SK-N-SH (cell line): ENCODE results near the gene CTBP1. TPM values are rescaled to one million over a fixed set of nuclear protein-coding genes. Genes with fewer than 3 reads are reported as not detected.

Experiments
- CTCF ChIA-PET: fragments of 300-600, 350-600 bp; formaldehyde crosslinking; extraction: SDS; loops from one replicate; lab custom pipeline; 2021; lab: Yijun Ruan, JAX
- POLR2A ChIA-PET: fragments of 350-600 bp; sonication (Branson Sonifier 250); formaldehyde crosslinking; extraction: SDS; loops from one replicate; lab custom pipeline; 2020; ENCODE audit warnings: antibody characterized with exemption, inconsistent platforms; lab: Yijun Ruan, JAX
- DNase-seq: peaks from one replicate; pipeline ENCODE4 v3.0.0; 2012
- H2AFZ ChIP-seq: fragments of 200-600 bp; sonication (generic); 2 replicates; pipeline ENCODE4 v1.8.1; 2016; ENCODE audit warnings: antibody characterized with exemption, mild to moderate bottlenecking, low read depth
- H3F3A ChIP-seq: fragments of 200-600 bp; sonication (generic); replicated peaks from 2 replicates; pipeline ENCODE3; 2016; ENCODE audit warnings: antibody characterized with exemption, mild to moderate bottlenecking; ENCODE audit not compliant: insufficient read depth
- H3K27ac ChIP-seq, 2 experiments: fragments of 200-500 bp in 1 of 2; fragments of 200-600 bp in 1 of 2; sonication (Bioruptor generic) in 1 of 2; sonication (generic), shearing (Covaris generic) in 1 of 2; 2 replicates each; pipeline versions ENCODE4 v1.5.1 to v1.6.1; 2014 to 2016; ENCODE audit warnings: low read depth in 2 of 2, inconsistent platforms in 1 of 2, low read length in 1 of 2, mild to moderate bottlenecking in 1 of 2, mixed read lengths in 1 of 2
- H3K27me3 ChIP-seq: fragments of 200-600 bp; sonication (generic), shearing (Covaris generic); 2 replicates; pipeline ENCODE4 v1.6.1; 2016; ENCODE audit warnings: mixed run types; ENCODE audit not compliant: insufficient read depth
- H3K36me3 ChIP-seq, 2 experiments: fragments of 200-500 bp in 1 of 2; fragments of 200-600 bp in 1 of 2; sonication (Bioruptor generic) in 1 of 2; sonication (generic) in 1 of 2; replicated peaks in 1 of 2; 2 replicates each; pipeline versions ENCODE3 to v1.5.1; 2014 to 2016; ENCODE audit warnings: low read length in 1 of 2, mild to moderate bottlenecking in 1 of 2; ENCODE audit not compliant: insufficient read depth in 2 of 2, control insufficient read depth in 1 of 2
- H3K4me1 ChIP-seq, 2 experiments: fragments of 200-500 bp in 1 of 2; fragments of 200-600 bp in 1 of 2; sonication (Bioruptor generic) in 1 of 2; sonication (generic), shearing (Covaris generic) in 1 of 2; 2 replicates each; pipeline versions ENCODE4 v1.5.1 to v1.6.1; 2014 to 2016; ENCODE audit warnings: low read depth in 1 of 2, low read length in 1 of 2, mixed run types in 1 of 2; ENCODE audit not compliant: insufficient read depth in 2 of 2, control insufficient read depth in 1 of 2
- H3K4me2 ChIP-seq: fragments of 200-600 bp; sonication (generic), shearing (Covaris generic); 2 replicates; pipeline ENCODE4 v1.6.1; 2017; ENCODE audit warnings: mixed run types
- H3K4me3 ChIP-seq, 2 experiments: fragments of 200-500 bp in 1 of 2; fragments of 200-600 bp in 1 of 2; sonication (Bioruptor generic) in 1 of 2; sonication (generic), shearing (Covaris generic) in 1 of 2; 2 replicates each; pipeline versions ENCODE4 v1.5.1 to v1.8.1; 2014 to 2016; ENCODE audit warnings: low read depth in 2 of 2, inconsistent platforms in 1 of 2, low read length in 1 of 2, mild to moderate bottlenecking in 1 of 2, mixed read lengths in 1 of 2, moderate library complexity in 1 of 2
- H3K79me2 ChIP-seq: fragments of 200-600 bp; sonication (generic); 2 replicates; pipeline ENCODE4 v1.8.1; 2017; ENCODE audit warnings: mild to moderate bottlenecking; ENCODE audit not compliant: insufficient read depth
- H3K9ac ChIP-seq: fragments of 200-600 bp; sonication (generic); 2 replicates; pipeline ENCODE4 v1.6.1; 2017; ENCODE audit warnings: mixed run types
- H3K9me2 ChIP-seq: fragments of 200-600 bp; sonication (generic); 2 replicates; pipeline ENCODE4 v1.6.1; 2017; ENCODE audit warnings: mixed run types
- H3K9me3 ChIP-seq: fragments of 200-600 bp; sonication (generic); 2 replicates; pipeline ENCODE4 v1.6.1; 2017; ENCODE audit warnings: mixed run types, mild to moderate bottlenecking, moderate library complexity
- H4K20me1 ChIP-seq: fragments of 200-600 bp; sonication (generic); 2 replicates; pipeline ENCODE4 v1.6.1; 2017; ENCODE audit warnings: mild to moderate bottlenecking, mixed run types; ENCODE audit not compliant: insufficient read depth
- CHD2 ChIP-seq: fragments of 150-350 bp; IDR thresholded peaks from 2 replicates; pipeline ENCODE4 v1.6.1; 2018; ENCODE audit warnings: low read length; ENCODE audit not compliant: partially characterized antibody
- GABPA ChIP-seq: IDR thresholded peaks from 2 replicates; pipeline ENCODE4 v1.4.0; 2012; ENCODE audit warnings: low read depth, mild to moderate bottlenecking
- GATA2 ChIP-seq: sonication (generic); formaldehyde crosslinking; IDR thresholded peaks from 2 replicates; pipeline ENCODE4 v1.5.0; 2020; ENCODE audit warnings: mild to moderate bottlenecking, missing genetic modification reagents
- JUND ChIP-seq: IDR thresholded peaks from 2 replicates; pipeline ENCODE4 v1.4.0; 2012
- MAX ChIP-seq: IDR thresholded peaks from 2 replicates; pipeline ENCODE4 v1.4.0; 2012; ENCODE audit warnings: low read depth
- MEF2A ChIP-seq: IDR thresholded peaks from 2 replicates; pipeline ENCODE4 v1.4.0; 2012; ENCODE audit warnings: low read depth, borderline replicate concordance
- NFIC ChIP-seq: IDR thresholded peaks from 2 replicates; pipeline ENCODE4 v1.4.0; 2012; ENCODE audit warnings: borderline replicate concordance
- RXRA ChIP-seq: IDR thresholded peaks from 2 replicates; pipeline ENCODE4 v1.4.0; 2012; ENCODE audit warnings: low read depth, mild to moderate bottlenecking, borderline replicate concordance
- TAF1 ChIP-seq: IDR thresholded peaks from 2 replicates; pipeline ENCODE4 v1.6.1; 2012; ENCODE audit warnings: low read depth, mild to moderate bottlenecking, low read length, moderate library complexity, borderline replicate concordance
- WGBS: methylation state at CpG from one replicate; pipeline ENCODE4 v1.1.6; 2017; ENCODE audit warnings: low lambda C conversion rate; 5-methylcytosine and 5-hydroxymethylcytosine counted together
- polyA plus RNA-seq, 3 experiments: library from polyadenylated mRNA; depleted of rRNA; stranded (reverse); fragments of >200 nt; gene quantifications; 2 replicates each; pipeline ENCODE4 v1.2.3, GENCODE V29; 2012
- TF ChIP-seq, protein P1 (sequence below): IDR thresholded peaks from 2 replicates; pipeline ENCODE4; 2012

Gene CTBP1
- polyA plus RNA-seq, 1 of the 3 experiments (the other 2 are of a cell fraction) = 183 TPM

DNA sequence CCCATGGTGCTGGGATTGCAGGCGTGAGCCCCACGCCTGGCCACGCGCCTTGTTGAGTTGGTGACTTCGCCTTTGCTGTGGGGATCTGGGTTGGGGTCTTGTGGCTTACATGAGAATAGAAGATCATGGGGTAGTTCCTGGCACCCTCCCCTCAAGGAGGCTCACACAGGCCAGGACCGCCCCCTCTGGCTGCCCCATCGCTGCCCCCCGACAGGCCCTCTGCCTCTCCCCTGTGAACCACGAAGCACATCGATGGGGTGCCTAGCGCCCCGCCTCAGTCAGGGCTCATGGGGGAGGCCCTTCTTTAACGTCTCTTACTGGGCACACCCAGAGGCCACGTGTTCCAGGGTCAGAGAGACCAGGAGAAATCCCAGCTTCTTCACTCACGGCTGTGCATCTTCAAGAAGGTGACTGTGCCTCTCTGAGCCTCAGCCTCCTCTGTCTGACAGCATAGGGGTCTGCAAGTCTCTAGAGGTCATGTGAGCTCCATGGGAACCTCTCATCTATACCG is 53.0 kb downstream of the CTBP1 start:
- no peak for TF ChIP-seq TAF1
- TF ChIP-seq GABPA = no peak
- Histone ChIP-seq H3K4me2 (no peak overlapping the region), H3K9ac (no peak overlapping the region), H3K9me2 (no peaks in the 10 kb centered on the region), H3K4me3 (no peak overlapping the region), H3K27ac (no peak overlapping the region), H3F3A (peaks cover 21% of the 10 kb centered on the region), H4K20me1 (no peaks in the 10 kb centered on the region), H3K9me3 (no peaks in the 10 kb centered on the region), H3K27me3 (no peaks in the 10 kb centered on the region), H3K4me1 (peaks cover 23 to 38% of the 10 kb centered on the region in 2 experiments; a peak in 3 of 4 replicates), H3K36me3 (no peaks in the 10 kb centered on the region), H3K79me2 (no peaks in the 10 kb centered on the region), H2AFZ (no peak overlapping the region)
- DNase-seq = peak; percentile 25
- 98% methylated on average over 15 of the region's 16 CpGs for WGBS
- ChIA-PET CTCF (interaction anchor here (1.1 to 1.2 kb wide), 2 partner anchors 9 to 10 kb away, joined by 3 to 4 read pairs; no protein-coding TSS in a partner anchor), POLR2A (no interaction called here)

GRCh38 chr4:1195109-1195671 is 53.7 kb downstream of the CTBP1 start:
- ChIA-PET CTCF (interaction anchor here (0.7 to 1.3 kb wide), 5 partner anchors 10 to 157 kb away, joined by 3 read pairs; no protein-coding TSS in a partner anchor), POLR2A (no interaction called here)
- H3K27me3 ChIP-seq = no peaks in the 10 kb centered on the region
- no peak overlapping the region for H3K27ac ChIP-seq
- H3K4me2 ChIP-seq = peak overlapping the region; percentile 72; the same call in 1 of the 2 replicates
- H3K36me3 ChIP-seq = peaks cover 0 to 3% of the 10 kb centered on the region in 2 experiments
- H3K4me1 ChIP-seq = peaks cover 16 to 31% of the 10 kb centered on the region in 2 experiments; a peak in 3 of 4 replicates
- peak; percentile 43 for DNase-seq
- H3K9me3 ChIP-seq = no peaks in the 10 kb centered on the region
- H3K79me2 ChIP-seq = no peaks in the 10 kb centered on the region
- H3K4me3 ChIP-seq = peak overlapping the region in 1 of 2 experiments; percentile 44; a peak in 2 of 4 replicates
- no peaks in the 10 kb centered on the region for H3K9me2 ChIP-seq
- H3F3A ChIP-seq = peaks cover 26% of the 10 kb centered on the region
- 78% methylated on average over 16 of the region's 29 CpGs for WGBS
- H3K9ac ChIP-seq = peak overlapping the region; percentile 62; the same call in 1 of the 2 replicates
- TF ChIP-seq NFIC = no peak
- TF ChIP-seq RXRA = no peak
- TF ChIP-seq, protein P1, sequence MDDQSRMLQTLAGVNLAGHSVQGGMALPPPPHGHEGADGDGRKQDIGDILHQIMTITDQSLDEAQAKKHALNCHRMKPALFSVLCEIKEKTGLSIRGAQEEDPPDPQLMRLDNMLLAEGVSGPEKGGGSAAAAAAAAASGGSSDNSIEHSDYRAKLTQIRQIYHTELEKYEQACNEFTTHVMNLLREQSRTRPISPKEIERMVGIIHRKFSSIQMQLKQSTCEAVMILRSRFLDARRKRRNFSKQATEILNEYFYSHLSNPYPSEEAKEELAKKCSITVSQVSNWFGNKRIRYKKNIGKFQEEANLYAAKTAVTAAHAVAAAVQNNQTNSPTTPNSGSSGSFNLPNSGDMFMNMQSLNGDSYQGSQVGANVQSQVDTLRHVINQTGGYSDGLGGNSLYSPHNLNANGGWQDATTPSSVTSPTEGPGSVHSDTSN = no peak
- TF ChIP-seq CHD2 = no peak
- TF ChIP-seq MEF2A = no peak
- no peak for TF ChIP-seq JUND
- TF ChIP-seq MAX = no peak
- TF ChIP-seq GATA2 (CRISPR knock-in tag) = no peak
- no peaks in the 10 kb centered on the region for H4K20me1 ChIP-seq
- H2AFZ ChIP-seq = no peak overlapping the region
